Measurements from ENCODE around the gene INPP5K.
A peak's percentile ranks its signal among the peaks of the same experiment; 100 is the strongest.

Gene INPP5K

DNA sequence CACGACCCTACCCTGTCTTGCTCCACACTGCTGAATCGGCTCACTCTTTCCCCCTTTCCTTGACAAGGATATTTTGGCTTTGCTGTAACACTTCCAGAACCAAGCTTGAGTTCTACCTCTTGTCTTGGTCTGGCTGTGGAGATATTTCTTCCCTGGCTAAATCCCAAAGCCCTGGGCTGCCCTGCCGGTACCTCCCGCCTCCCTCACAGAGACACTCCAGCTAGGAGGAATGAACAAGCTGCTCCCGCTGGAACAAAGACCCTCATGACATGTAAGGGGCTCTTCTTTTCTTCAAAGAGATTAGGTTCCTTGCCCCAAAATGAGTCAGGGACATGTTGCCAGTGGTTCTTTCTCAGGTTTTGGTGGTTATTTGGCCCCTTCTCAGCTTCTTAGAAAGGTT is 10.8 kb downstream of the INPP5K start:
- no peak for DNase-seq (ENCODE audit: low spot score)

DNA sequence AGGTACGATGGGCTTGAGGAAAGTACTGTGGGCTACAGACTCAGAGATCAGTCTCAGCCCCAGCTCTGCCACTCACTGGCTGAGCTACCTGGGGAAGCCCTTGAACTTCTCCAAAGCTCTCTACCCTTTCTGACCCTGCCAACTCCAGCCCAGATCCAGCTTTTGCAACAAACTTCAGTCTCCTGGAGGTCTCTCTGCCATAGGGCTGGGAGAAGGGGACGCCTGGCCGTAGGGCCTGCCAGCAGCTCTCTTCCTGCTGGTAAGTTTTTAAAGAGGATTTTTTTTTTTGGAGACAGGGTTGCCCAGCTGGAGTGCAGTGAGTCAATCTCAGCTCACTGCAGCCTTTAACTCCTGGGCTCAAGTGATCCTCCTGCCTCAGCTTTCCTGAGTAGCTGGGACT is 11.5 kb downstream of the INPP5K start:
- no peak for DNase-seq (ENCODE audit: low spot score)

DNA sequence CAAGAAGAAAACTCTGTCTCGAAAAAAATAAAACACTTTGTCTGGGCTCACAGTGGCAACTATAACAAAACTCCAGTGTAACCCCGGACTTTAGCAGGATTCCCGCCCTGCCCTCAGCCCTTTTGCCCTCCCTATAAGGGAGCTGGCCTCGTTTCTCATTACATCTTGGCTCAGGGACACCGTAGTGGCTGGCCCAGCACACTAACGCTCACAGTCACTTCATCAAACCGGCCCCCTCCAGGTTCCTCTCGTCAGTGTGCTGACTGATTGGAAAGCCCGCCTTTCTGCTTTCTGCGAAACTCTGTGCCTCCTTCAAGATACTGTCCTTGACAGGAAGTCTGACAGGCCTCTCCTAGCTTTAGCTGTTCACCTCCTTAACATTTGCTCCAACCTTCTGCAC is 12.7 kb downstream of the INPP5K start:
- DNase-seq (ENCODE audit: low spot score) = no peak

DNA sequence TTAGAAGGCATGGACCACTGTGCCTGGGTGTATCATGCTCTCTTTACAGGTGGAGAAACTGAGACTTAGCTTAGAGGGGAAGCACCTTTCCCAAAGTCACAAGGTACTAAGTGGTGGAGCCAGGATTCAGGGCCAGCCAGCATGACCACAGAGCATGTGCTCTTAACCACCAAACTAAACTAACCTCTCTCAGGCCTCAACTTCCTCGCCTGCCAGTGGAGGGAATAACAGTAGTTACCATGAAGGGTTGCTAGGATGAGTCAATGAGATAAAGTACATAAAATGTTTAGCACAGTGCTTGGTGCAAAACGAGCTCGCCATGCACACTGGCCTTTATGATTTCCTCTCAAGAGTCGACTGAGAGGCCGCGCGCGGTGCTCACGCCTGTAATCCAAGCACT is 17.5 kb downstream of the INPP5K start:
- DNase-seq (ENCODE audit: low spot score) = no peak

DNA sequence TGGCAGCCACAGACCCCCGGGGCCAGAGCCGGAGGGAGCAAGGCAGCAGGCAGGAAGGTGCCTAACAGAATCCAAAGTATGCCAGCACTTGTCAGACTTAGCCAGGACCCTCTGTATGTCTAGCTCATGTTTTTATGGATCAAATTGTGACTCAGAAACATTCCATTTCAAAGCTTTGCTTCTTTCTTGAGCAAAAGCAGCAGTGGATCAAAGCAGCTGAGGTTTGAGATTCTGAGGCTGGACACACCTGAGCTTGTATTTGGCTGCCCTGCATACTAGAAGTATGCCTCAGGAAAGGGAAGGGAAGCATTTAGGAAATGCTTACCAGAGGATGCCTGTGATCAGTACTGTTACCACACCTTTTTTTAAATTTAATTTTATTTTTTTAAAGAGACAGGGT is 18.2 kb downstream of the INPP5K start:
- no peak for DNase-seq (ENCODE audit: low spot score)

DNA sequence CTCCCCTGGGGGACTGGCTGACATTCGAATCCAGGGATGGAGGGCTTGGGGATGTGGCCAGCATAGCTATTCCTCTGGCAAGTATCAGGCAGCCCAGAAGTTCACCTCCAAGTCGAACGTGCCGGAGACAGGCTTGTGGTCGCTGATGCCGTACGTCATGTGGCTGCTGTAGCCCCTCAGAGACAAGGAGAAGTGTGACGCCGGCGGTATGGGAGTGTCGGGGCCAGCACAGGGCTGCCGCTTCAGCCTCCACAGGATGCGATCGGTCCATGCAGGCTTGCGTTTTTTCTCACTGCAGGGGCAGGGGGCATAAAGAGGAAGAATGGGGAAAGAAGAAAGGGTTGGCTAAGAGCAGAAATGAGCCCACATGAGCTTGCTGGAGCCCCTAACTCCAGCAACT is 18.6 kb downstream of the INPP5K start:
- no peak for DNase-seq (ENCODE audit: low spot score)

DNA sequence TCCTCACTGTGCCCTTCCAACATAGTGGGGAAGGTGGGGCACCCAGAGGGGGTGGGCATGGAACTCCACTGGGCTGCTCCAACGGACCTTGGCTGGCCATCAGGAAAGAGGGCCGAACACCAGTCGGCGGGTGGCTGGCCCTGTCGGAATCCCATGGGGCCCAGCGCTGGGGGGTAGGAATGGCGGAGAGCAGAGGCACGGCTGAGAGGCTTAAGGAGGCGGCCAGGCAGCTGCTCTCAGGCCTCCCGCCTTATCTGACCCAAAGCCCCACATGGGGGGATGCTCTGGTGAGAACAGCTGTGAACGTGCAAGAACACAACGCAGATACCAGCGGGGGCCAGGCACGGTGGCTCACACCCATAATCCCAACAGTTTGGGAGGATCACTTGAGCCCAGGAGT is 19.5 kb downstream of the INPP5K start:
- no peak for DNase-seq (ENCODE audit: low spot score)

DNA sequence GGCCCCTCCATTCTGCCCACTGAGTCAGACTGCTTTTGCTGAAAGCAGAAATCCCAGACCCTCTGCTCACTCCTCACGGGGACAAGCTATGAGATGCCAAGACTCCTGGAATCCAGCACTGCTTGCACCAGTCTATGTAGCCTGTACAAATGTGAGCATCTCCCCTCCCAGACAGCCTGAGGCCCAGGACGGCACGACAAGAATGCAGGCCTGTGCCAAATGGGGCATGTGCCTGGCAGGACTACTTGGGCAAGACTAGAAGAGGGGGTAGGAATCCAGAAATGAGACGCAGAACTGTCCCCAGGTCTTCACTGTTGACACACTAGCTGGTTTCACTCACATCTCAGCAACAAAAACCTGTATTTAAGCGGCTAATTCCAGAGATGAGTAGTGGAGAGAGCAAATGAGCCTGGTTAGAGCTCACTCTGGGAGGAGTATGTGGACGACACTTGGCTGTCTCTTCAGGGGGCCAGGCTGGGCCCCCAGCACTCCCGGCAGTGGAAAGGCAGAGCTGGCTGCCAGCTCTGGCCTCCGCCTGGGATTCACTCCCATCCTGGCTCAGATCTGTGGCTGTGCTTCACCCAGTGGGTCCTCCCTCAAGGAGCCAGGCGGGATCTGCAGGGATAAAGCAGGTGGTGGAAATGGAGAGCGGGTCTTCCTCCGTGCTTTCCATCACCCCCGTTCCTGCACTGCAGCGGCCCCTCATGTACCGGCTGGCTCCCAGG is 21.0 kb downstream of the INPP5K start:
- no peak for DNase-seq (ENCODE audit: low spot score)

DNA sequence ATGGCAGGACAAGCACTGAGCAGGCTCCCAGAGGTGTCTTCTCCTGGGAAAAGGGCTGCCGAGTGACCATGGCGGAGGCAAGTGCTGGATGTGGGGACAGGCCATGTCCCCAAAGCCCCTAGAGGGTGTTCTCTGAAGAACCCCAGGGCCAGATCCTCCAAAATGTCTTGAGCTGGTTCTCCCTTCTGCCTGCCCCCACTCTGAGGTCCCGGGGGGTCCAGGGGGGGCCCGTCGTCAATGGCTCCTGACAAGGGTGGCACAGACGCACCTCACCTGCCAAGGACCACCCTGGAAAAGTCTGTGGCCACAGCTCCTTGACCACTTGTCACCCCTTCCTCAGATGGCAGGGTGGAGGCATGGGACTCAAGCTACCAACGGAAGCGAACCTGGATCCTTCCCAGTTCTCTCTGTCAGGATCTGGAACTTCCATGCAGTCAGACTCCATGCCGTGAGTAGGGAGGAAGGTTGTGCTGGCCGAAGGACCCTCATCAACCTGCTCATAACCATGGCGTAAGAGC is 21.6 kb downstream of the INPP5K start:
- no peak for DNase-seq (ENCODE audit: low spot score)

DNA sequence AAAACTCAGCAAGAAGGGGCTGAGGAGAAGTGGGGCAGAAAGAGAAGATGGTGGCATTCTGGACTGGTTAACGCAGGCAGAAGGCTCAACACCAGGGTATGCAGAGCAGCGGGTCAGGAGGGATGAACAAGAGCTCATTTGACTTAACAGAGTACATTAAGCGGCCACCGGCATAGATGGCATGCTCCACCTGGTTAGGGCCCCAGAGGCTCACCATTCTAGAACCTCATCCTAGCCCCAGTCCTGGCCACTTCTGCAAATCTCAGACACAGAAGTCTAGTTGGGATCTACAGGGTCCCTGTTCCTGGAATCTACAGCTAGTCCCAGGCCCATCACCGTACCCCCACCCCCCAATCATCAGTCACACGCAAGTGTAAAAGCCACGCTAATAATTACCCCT is 22.2 kb downstream of the INPP5K start:
- DNase-seq (ENCODE audit: low spot score) = no peak

DNA sequence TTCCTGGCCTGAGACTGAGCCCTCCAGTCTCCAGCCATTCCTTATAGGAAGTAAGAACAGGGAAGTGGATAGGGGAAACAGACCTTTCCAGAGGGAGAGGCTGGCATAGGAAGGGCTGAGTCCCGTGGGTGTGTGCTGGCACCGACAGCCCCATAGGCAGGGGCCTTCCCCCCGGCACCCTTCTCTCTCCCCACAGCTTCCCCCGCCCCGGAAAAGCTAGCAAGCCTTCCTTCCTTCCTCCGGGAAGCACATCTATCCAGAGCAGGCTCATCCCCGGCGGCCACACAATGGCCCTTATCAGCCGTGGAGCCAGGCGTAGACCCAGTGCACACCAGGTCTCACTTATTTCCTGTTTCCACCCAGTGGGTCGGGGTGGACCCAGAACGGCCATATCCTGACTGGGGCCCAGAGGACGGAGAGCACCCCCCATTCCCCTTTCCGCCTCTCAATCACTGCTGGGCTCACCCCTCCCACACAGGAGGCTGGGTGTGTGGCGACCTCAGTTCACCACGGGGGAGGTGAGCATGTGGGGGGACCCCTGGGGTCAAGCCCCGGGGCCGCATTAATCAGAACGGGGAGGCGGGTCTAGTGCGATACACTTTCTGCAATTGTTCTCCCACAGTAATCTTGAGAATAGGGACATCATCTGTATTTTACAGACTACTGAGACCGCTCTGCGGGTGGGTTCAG is 23.0 kb downstream of the INPP5K start:
- no peak for DNase-seq (ENCODE audit: low spot score)

DNA sequence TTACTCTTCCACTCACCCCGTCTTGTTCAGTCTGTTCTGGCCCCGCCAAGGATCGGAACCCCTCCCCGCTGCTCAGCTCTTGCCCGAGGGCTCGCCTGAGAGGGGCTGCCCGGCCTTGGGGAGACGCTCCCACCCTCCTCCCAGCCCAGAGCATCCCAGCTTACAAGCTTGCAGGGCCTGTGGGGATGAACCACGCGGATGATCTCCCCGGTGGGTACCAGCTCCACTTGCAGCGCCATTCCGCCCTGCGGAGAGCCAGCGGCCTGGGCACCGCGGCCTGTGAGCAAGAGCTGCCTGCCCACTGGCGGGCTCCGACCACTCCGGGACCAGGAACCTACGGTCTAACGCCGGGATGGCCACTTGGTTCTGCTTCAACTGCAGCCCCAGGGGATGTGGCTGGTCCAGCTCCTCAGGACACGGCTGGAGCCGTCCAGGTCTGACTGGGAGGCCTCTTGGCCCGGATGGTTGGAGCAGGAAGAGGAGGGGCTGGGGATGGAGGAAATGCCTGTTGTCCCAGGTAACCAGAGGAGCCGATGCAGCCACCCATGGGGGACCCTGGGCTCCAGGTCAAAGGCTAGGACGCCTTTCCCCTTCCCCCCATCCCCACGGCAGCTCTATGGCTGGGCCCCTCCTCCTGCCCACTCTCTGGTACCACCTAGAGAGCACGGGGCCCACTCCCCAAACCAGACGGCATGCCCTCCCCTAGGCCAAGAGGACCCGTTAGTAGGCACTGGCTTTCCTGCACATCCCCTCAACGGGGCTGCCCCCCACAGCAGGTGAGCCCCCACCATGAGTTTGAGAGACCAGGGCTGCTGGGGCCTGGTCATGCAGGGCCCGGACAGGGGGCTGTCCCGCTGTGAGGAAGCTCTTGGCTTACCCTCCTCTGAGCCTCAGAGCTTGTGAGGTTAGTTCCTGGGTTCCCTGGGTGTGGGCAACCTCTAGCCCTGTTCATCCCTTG is 23.9 kb downstream of the INPP5K start, which contains the start of gene MYO1C:
Gene MYO1C (minus strand): TSS at position 438 of the 958 bp plus-strand sequence. CDS start 199 bp downstream, at position 239.
- no peak for DNase-seq (ENCODE audit: low spot score)

DNA sequence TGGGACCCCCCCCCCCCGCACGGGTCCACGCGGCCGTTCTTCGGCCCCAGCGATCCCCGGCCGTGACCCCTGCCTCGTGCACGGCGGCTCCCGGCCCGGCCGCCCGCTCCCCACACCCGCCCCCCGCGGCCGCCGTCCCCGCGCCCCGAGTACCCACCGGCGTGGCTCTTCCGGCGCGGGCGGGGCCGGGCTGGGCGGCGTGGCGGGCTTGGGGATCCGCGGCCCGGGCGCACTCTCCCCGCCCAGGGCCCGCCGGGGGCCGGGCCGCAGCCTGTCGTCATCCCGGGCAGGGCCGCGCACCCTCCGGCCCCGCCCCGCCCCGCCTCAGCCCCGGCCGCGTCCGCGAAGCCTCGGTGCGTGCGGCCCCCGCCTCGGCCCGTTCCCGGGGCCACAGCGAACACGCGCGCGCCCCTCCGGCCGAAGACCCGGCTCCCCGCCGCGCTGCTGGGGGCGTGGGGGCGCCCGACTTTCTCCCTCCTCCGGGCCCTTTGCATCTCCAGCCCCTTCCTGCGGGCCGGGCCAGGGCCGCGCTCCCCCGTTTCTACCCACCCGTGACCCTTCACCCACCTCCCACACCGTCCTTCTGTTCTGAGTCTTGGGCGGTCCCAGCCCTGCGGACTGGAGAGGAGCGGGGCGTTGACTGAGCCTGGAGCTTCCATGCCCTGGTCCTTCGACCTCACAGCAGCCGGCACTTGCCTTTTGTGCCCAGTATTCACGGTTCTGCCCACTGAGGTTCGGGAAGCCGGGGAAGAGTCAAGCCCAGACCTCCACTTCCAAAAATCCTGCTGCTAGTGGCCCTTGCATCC is 24.8 kb downstream of the INPP5K start:
- DNase-seq (ENCODE audit: low spot score) = peak; percentile 59

DNA sequence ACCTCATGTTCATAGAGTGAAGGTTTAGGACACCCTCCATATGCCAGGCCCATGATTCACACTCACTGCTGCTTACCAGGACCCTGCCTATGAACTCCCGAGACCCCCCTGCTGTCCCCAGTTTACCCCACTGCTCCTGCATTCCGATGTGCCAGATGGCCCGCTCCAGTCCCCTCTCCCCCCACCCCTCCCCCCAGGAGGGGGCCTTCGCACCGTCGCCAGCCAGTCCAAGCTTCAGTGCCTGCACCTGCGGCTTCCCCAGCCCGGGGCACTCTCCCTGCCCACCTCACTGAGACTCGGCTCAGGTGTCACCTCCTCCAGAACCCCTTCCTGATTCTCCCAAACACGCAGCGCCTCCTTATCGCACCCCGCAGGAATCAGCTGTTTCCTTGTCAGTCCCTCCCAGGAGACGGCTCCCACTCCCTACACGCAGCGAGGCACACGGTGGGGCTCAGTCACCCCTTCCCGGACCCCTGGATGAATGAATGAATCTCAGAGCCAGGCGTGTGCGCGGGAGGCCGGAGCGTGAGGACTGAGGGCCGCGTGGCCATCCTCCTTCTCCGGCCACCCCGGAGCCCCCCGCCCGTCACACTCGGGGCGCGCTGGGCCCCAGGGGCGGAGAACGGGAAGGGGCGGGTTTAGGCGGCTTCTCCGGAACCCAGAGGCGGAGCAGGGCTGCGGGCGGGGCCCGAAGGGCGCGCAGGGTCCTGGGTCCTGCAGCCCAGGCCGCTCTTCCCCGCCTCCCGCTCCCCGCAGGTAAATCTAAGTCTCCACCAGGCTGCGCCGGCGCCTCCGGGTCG is 25.6 kb downstream of the INPP5K start:
- DNase-seq (ENCODE audit: low spot score) = peak; percentile 32

DNA sequence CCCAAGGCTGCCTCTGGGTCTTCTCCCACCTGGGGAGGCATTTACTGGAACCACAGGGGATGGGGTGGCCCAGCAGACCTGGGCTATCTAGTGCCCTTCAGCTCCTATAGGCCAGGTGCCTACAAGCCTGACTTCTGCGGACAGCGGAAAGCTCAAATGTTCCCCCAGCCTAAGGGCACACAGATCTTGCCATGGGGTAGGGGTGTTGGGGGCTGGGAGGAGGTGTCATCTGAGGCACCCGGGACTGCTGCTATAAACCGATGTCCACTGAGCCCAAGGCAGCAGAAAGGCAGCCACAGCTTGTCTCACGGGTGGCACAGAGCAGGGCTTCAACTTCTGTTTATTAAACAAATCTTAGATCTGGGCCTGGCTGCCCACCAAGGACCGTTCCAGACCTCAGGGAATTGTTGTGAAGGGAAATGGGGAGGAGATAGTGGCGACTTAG is 27.6 kb downstream of the INPP5K start:
- DNase-seq (ENCODE audit: low spot score) = no peak

DNA sequence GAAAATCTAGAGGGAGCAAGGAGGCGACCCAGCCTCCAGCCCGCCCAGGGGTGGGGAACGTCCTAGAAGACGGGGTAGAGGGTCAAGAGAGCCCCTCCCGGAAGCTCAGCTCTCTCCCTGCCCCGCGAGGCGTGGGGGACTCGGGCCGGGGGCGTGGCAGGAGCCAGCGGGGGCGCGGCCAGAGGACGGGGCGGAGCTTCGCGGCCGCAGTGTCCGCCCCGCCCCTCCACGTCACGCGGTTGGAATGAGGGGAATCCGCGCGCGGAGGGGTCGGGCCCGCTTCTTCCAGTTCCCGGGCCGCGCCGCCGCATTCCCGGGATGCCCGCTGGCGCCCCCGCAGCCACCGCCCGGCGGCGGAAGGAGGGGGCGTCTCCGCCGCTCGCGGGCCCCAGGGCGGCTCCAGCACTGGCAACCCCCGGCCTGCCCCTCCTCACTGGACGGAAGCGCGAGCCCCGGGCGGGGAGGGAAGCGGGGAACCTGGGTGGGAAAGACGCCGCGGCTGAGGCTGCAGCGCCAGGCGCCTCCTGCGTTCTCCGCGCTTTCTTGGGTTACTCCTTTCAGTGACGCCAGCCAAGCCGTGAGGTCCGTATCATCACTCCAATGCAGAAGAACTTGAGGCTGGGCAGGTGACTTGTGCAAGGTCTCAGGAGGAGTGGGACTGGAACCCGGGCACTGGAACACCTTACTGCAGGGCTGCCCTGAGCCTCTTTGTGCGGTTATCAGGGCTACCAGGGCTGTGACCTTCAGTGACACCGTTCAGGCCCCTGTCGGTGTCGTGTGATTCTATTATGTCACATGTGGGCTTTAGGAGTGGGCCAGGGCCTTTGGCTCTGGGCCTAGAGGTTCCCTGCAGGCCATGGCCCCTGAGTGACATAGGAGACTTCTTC is 28.2 kb downstream of the INPP5K start:
- peak; percentile 75 for DNase-seq (ENCODE audit: low spot score)

DNA sequence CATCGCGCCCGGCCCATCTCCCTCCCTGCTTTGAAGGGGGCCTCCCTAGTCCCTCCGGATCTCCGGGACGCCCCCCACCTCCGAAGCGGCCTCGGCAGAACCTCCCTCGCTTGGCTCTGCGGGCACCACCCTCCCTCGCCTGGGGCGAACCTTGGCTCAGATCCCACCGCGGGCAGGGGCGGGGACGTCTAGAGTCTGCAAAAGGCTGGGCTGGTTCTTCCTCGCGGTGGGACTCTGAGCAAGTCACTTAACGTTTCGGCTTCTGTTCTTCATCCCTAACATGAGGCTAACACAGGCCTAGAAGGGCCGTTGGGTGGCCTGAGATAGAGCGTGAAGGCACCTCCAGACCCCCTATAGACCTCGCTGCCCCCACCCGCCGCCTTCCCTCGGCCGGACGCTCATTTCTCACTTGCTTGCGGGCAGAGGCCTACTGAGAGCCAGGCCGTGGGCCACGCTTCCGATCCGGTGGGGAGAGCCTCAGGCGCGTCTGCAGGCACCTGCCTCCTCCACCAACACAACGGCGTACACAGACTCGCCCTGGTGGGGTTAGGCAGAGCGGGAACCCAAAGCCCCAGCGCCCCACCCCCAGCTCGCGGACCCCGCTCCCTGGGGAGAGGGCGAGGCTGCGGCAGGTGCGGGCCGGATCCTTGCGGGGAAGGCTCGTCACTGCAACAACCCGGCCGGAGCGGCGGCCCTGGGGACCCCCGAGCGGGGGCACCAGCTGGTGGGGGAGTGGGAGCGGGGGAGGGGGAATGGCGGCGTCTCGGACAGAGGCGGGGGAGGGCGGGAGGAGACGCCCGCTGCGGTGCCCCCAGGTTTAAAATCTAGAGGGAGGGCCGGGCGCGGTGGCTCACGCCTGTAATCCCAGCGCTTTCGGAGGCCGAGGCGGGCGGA is 29.4 kb downstream of the INPP5K start:
- peak; percentile 84 for DNase-seq (ENCODE audit: low spot score)

Data from hematopoietic multipotent progenitor cell treated with erythropoietin and hydrocortisone succinate and interleukin-3 and kit ligand, for 15 days (in vitro differentiated cells).